GM12878 (cell line): ENCODE results near the gene FAM162A. TPM values are rescaled to one million over a fixed set of nuclear protein-coding genes. Genes with fewer than 3 reads are reported as not detected.

Experiments used
- ATAC-seq: fragments of 200-7000 bp; cut with Tn5 transposase; 3 replicates; pipeline ENCODE4 v1.9.1; 2020; ENCODE audit warnings: mild to moderate bottlenecking, moderate library complexity
- BruUV-seq: library from RNA; stranded (reverse); fragments of 400-500 nt; replicated peaks from 2 replicates; lab custom pipeline; 2021; lab: Mats Ljungman, UMichigan
- CTCF ChIA-PET: fragments of 300-600 bp; sonication (Branson Sonifier 250); formaldehyde crosslinking; extraction: SDS; loops from one replicate; lab custom pipeline; 2021; ENCODE audit warnings: inconsistent platforms; lab: Yijun Ruan, JAX
- POLR2A ChIA-PET: fragments of 350-600 bp; formaldehyde crosslinking; extraction: SDS; loops from one replicate; lab custom pipeline; 2021; ENCODE audit warnings: inconsistent platforms; lab: Charles Lee
- RAD21 ChIA-PET: fragments of 300-600 bp; sonication (Branson Sonifier 250); formaldehyde crosslinking; loops from one replicate; lab custom pipeline; 2023; ENCODE audit warnings: antibody characterized with exemption; ENCODE audit not compliant: unreplicated experiment; lab: Charles Lee
- SMC1A ChIA-PET: fragments of 300-600 bp; sonication (Branson Sonifier 250); formaldehyde crosslinking; loops from one replicate; lab custom pipeline; 2023; ENCODE audit not compliant: unreplicated experiment, uncharacterized antibody; lab: Charles Lee
- DNase-seq: peaks from one replicate; pipeline ENCODE4 v3.0.0-alpha.2; 2011; ENCODE audit warnings: low read depth, low spot score
- FAIRE-seq: peaks from 3 replicates; lab custom pipeline; 2011; peaks lifted over from hg19 to GRCh38; lab: Jason Lieb, UNC
- H2AFZ ChIP-seq: 2 replicates; pipeline ENCODE4 v1.6.0; 2011; ENCODE audit warnings: low read depth, low read length, control low read depth; ENCODE audit not compliant: control insufficient read depth
- H3K27ac ChIP-seq: 2 replicates; pipeline ENCODE4 v1.5.1; 2011; ENCODE audit warnings: control low read depth; ENCODE audit not compliant: control insufficient read depth, insufficient read depth
- H3K27me3 ChIP-seq, 2 experiments: replicated peaks in 1 of 2; 2 replicates each; pipeline versions ENCODE4 v1.6.0 to v1.6.1; 2011; ENCODE audit warnings: low read length in 1 of 2; ENCODE audit not compliant: control insufficient read depth in 2 of 2, insufficient read depth in 2 of 2
- H3K36me3 ChIP-seq, 2 experiments: 2 replicates each; pipeline ENCODE4 v1.5.1; 2011; ENCODE audit warnings: low read length in 1 of 2; ENCODE audit not compliant: control insufficient read depth in 2 of 2, insufficient read depth in 2 of 2
- H3K4me1 ChIP-seq: 2 replicates; pipeline ENCODE4 v1.6.1; 2011; ENCODE audit warnings: mild to moderate bottlenecking, low read length, moderate library complexity, mixed read lengths; ENCODE audit not compliant: control insufficient read depth, insufficient read depth
- H3K4me2 ChIP-seq: 2 replicates; pipeline ENCODE4 v1.6.0; 2011; ENCODE audit warnings: control low read depth; ENCODE audit not compliant: control insufficient read depth, insufficient read depth
- H3K4me3 ChIP-seq: fragments of 200-600 bp; sonication (generic); 2 replicates; pipeline ENCODE4 v1.5.1; 2016
- H3K79me2 ChIP-seq: 2 replicates; pipeline ENCODE4 v1.6.0; 2011; ENCODE audit warnings: low read length; ENCODE audit not compliant: control insufficient read depth, insufficient read depth
- H3K9ac ChIP-seq: 2 replicates; pipeline ENCODE4 v1.8.0; 2011; ENCODE audit warnings: low read length, control low read depth, mixed read lengths; ENCODE audit not compliant: control insufficient read depth, insufficient read depth
- H3K9me3 ChIP-seq: replicated peaks from 3 replicates; pipeline ENCODE4 v1.5.1; 2011; ENCODE audit warnings: mild to moderate bottlenecking, low read length; ENCODE audit not compliant: control insufficient read depth, insufficient read depth
- H4K20me1 ChIP-seq: 2 replicates; pipeline ENCODE4 v1.6.0; 2011; ENCODE audit not compliant: control insufficient read depth, insufficient read depth
- ATF7 ChIP-seq: fragments of 450-650 bp; IDR thresholded peaks from 2 replicates; pipeline ENCODE4 v1.6.1; 2016; ENCODE audit warnings: low read depth, mild to moderate bottlenecking
- CBX3 ChIP-seq: fragments of 200-600 bp; sonication (generic); IDR thresholded peaks from 2 replicates; pipeline ENCODE4 v1.6.1; 2016; ENCODE audit warnings: low read depth, borderline replicate concordance
- EP300 ChIP-seq, 2 experiments: fragments of 150-350 bp in 1 of 2; IDR thresholded peaks; 2 replicates each; pipeline ENCODE4 v1.6.1; 2011 to 2012; ENCODE audit warnings: low read depth in 2 of 2, low read length in 2 of 2, borderline replicate concordance in 1 of 2, improper control_type of control experiment in 1 of 2, inconsistent platforms in 1 of 2; ENCODE audit not compliant: control insufficient read depth in 1 of 2
- ETV6 ChIP-seq, 2 experiments: fragments of 450-650 bp in 1 of 2; IDR thresholded peaks in 1 of 2; conservative IDR thresholded peaks in 1 of 2; 2 replicates each; pipeline ENCODE4 v1.6.1; 2014; ENCODE audit warnings: antibody characterized with exemption in 1 of 2, borderline replicate concordance in 1 of 2, low read depth in 1 of 2, mild to moderate bottlenecking in 1 of 2, moderate library complexity in 1 of 2
- HDAC6 ChIP-seq: fragments of 200-600 bp; sonication (generic); IDR thresholded peaks from one replicate; pipeline ENCODE4 v1.8.0; 2017; ENCODE audit warnings: antibody characterized with exemption; ENCODE audit not compliant: unreplicated experiment
- IKZF2 ChIP-seq, 2 experiments: fragments of 450-650 bp; IDR thresholded peaks; 2 replicates each; pipeline ENCODE4 v1.6.1; 2017; ENCODE audit warnings: mild to moderate bottlenecking in 2 of 2, moderate library complexity in 2 of 2
- JUNB ChIP-seq: IDR thresholded peaks from 2 replicates; pipeline ENCODE4 v1.6.1; 2016; ENCODE audit warnings: antibody characterized with exemption, mild to moderate bottlenecking
- MEF2A ChIP-seq: IDR thresholded peaks from 2 replicates; pipeline ENCODE4 v1.6.1; 2011; ENCODE audit warnings: low read depth, mild to moderate bottlenecking, low read length, moderate library complexity; ENCODE audit not compliant: insufficient read depth
- MEF2B ChIP-seq: fragments of 450-650 bp; IDR thresholded peaks from 2 replicates; pipeline ENCODE4 v1.6.1; 2018; ENCODE audit warnings: mild to moderate bottlenecking, moderate library complexity; ENCODE audit not compliant: partially characterized antibody, poor library complexity, severe bottlenecking
- MXI1 ChIP-seq: fragments of 150-350 bp; IDR thresholded peaks from 2 replicates; pipeline ENCODE4 v1.6.1; 2011; ENCODE audit warnings: low read depth, mild to moderate bottlenecking, inconsistent platforms, low read length, improper control_type of control experiment
- PBX3 ChIP-seq: IDR thresholded peaks from 2 replicates; pipeline ENCODE4 v1.6.1; 2011; ENCODE audit warnings: mild to moderate bottlenecking, low read depth, low read length, moderate library complexity; ENCODE audit not compliant: insufficient replicate concordance
- PML ChIP-seq: IDR thresholded peaks from 2 replicates; pipeline ENCODE4 v1.6.1; 2012; ENCODE audit warnings: low read length, inconsistent platforms
- SP1 ChIP-seq: IDR thresholded peaks from one replicate; pipeline ENCODE4 v1.6.1; 2011; ENCODE audit warnings: low read depth, low read length
- ZNF384 ChIP-seq: IDR thresholded peaks from 2 replicates; pipeline ENCODE4 v1.6.1; 2012; ENCODE audit warnings: low read depth, mild to moderate bottlenecking, low read length, improper control_type of control experiment, borderline replicate concordance
- WGBS: methylation state at CpG from one replicate; pipeline ENCODE4 v1.1.6; 2016; ENCODE audit warnings: low lambda C conversion rate; ENCODE audit not compliant: insufficient replicate concordance, insufficient coverage; ENCODE audit errors: missing lambda C conversion rate; 5-methylcytosine and 5-hydroxymethylcytosine counted together
- in situ Hi-C: fragments of 300-500 bp; cut with MboI; formaldehyde crosslinking; loops from 9 replicates; pipeline ENCODE4 v1.14.3; 2018; ENCODE audit warnings: mixed read lengths
- intact Hi-C: fragments of 100-400 bp; cut with micrococcal nuclease; formaldehyde crosslinking; loops from one replicate; pipeline ENCODE4 v1.14.2; 2022; ENCODE audit not compliant: unreplicated experiment
- polyA plus RNA-seq, 11 experiments: library from polyadenylated mRNA; depleted of rRNA in 4 of 11; unstranded in 6 of 11; stranded (reverse) in 5 of 11; fragments of >200 nt; fragmentation: Nextera tagmentation in 4 of 11; fragmentation: Illumina TruSeq in 1 of 11; extraction: Ambion mirVana in 4 of 11; extraction: Trizol in 1 of 11; gene quantifications; 1 replicate in 1 of 11; 2 replicates in 10 of 11; pipeline versions ENCODE4 v1.2.1 to v1.2.3, GENCODE V29; 2011 to 2016; ENCODE audit warnings: inconsistent platforms in 2 of 11, missing spikeins in 2 of 11, low read depth in 1 of 11
- total RNA-seq, 4 experiments: library from RNA; depleted of rRNA in 3 of 4; stranded (reverse); fragments of >200 nt in 3 of 4; fragmentation: Illumina TruSeq in 1 of 4; extraction: Trizol in 1 of 4; gene quantifications; 2 replicates each; pipeline versions ENCODE4 v1.2.1 to v1.2.3, GENCODE V29; 2013 to 2021
- TF ChIP-seq, protein P1 (sequence below): fragments of 450-650 bp; IDR thresholded peaks from 2 replicates; pipeline ENCODE4 v1.6.1; 2016; ENCODE audit warnings: mild to moderate bottlenecking

The FAM162A gene
- total and polyA plus RNA-seq, 10 of the 15 experiments (the other 5 are each of a cell fraction or from before 2014, with no cell fraction given) = 59.2 to 346 (median 149) TPM

DNA sequence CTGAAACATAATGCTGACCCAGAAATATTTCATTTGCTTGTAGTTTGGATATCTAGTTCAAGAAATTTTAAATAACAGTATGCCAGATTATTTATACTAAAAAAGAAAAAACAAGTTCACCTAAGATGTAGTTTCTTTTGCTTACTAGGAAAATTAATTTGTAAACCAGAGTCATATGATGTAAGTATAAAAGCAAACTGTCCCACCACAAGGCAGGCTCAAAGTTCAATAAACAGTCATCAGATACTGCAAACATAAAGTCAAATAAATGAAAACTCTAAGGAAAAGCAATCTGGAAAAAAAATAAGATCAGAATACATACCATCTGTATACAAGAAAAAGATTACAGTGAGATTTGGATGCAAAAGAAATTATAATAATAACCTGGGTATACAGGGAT is 72.1 kb downstream of the FAM162A start (continued):
- TF ChIP-seq, protein P1, sequence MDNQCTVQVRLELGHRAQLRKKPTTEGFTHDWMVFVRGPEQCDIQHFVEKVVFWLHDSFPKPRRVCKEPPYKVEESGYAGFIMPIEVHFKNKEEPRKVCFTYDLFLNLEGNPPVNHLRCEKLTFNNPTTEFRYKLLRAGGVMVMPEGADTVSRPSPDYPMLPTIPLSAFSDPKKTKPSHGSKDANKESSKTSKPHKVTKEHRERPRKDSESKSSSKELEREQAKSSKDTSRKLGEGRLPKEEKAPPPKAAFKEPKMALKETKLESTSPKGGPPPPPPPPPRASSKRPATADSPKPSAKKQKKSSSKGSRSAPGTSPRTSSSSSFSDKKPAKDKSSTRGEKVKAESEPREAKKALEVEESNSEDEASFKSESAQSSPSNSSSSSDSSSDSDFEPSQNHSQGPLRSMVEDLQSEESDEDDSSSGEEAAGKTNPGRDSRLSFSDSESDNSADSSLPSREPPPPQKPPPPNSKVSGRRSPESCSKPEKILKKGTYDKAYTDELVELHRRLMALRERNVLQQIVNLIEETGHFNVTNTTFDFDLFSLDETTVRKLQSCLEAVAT = no peak
- TF ChIP-seq PML = no peak
- TF ChIP-seq CBX3 = no peak
- TF ChIP-seq ZNF384 = no peak
- no peak for TF ChIP-seq PBX3

DNA sequence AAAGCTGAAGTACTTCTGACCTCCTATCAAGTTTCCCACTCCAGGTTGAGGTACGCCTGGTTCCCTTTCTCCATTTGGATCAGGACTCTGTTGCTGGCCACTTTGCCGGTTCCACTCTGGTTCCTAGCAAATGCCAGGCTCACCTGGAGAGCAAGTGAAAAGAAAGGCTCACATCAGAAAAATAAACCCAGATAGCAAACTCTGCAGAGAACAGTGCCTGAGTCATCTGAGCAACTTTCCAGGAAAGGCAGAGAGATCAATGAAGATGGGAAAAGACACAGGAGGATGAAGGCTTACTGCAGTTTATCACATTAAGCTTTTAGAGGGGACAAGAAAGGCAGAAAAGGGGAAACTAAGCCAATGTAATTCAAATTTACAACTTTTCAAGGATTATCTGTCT is 73.7 kb downstream of the FAM162A start:
- in situ Hi-C loops = no loop called here
- intact Hi-C loops = loop anchor here (2.0 to 5.0 kb wide), 3 partner anchors 51 to 95 kb away; no protein-coding TSS in a partner anchor
- FAIRE-seq (no peak), ATAC-seq (no peak), DNase-seq (no peak)
- ChIA-PET RAD21 (interaction anchor here (1.2 to 2.2 kb wide), 5 partner anchors 58 to 226 kb away, joined by 3 to 12 read pairs (median 5); partner anchors contain the start of gene PARP14), CTCF (interaction anchor here (0.7 to 3.8 kb wide), 22 partner anchors 9 to 228 kb away, joined by 3 to 35 read pairs (median 4); partner anchors contain the start of genes FAM162A, PARP14 and WDR5B), POLR2A (no interaction called here), SMC1A (interaction anchor here (0.7 to 4.9 kb wide), 22 partner anchors 11 to 910 kb away, joined by 3 to 31 read pairs (median 4); partner anchors contain the start of genes FAM162A and WDR5B)
- TF ChIP-seq MEF2B (no peak), IKZF2 (IDR thresholded peaks at IDR 0.05) (no peak), ATF7 (no peak), CBX3 (no peak), MXI1 (no peak), EP300 (IDR thresholded peaks at IDR 0.05; ENCODE audit: borderline replicate concordance in 1 of 2, control insufficient read depth in 1 of 2, low read depth in 2 of 2, low read length in 2 of 2) (no peak), HDAC6 (no peak), ETV6 (conservative IDR thresholded peaks at IDR 0.05 in 1 of 2, IDR thresholded peaks at IDR 0.05 in 1 of 2; ENCODE audit: borderline replicate concordance in 1 of 2, low read depth in 1 of 2) (no peak), MEF2A (no peak), SP1 (no peak), JUNB (no peak)
- no peaks in the 10 kb centered on the region for H3K4me1 ChIP-seq
- no peaks in the 10 kb centered on the region for H4K20me1 ChIP-seq
- H3K36me3 ChIP-seq = peaks cover 2 to 21% of the 10 kb centered on the region in 2 experiments
- BruUV-seq = no TSS peak
- H3K9ac ChIP-seq = no peak overlapping the region
- 96% methylated on average over 2 of the region's 2 CpGs for WGBS
- no peak overlapping the region for H3K27ac ChIP-seq
- no peak overlapping the region for H2AFZ ChIP-seq
- H3K4me2 ChIP-seq = no peak overlapping the region
- no peak overlapping the region for H3K4me3 ChIP-seq
- H3K9me3 ChIP-seq = no peaks in the 10 kb centered on the region
- H3K27me3 ChIP-seq = no peaks in the 10 kb centered on the region
- no peaks in the 10 kb centered on the region for H3K79me2 ChIP-seq
